ENCODE measurements around the gene PLPPR3. TPM values are rescaled to one million over a fixed set of nuclear protein-coding genes. Genes with fewer than 3 reads are reported as not detected.

PLPPR3 gene
- total RNA-seq, 1 experiment from 2014 or later = 57.9 TPM

GRCh38 chr19:791567-792305 lies 30.0 kb downstream of the PLPPR3 start:
- no peak overlapping the region for H4K5ac ChIP-seq (ENCODE audit: insufficient read length, low read depth, low read length)
- H3K14ac ChIP-seq (ENCODE audit: insufficient read depth, low read length) = no peak overlapping the region
- H3K79me2 ChIP-seq (ENCODE audit: insufficient read depth, low read length) = no peaks in the 10 kb centered on the region
- no peak overlapping the region for H2BK15ac ChIP-seq (ENCODE audit: low read depth, low read length)
- no peak overlapping the region for H4K8ac ChIP-seq (replicated peaks; ENCODE audit: insufficient read length, low read depth, low read length)
- H2AK5ac ChIP-seq (ENCODE audit: insufficient read length, low read length) = no peak overlapping the region
- H3K18ac ChIP-seq (ENCODE audit: insufficient read length, low read depth, low read length) = no peak overlapping the region
- H3K23me2 ChIP-seq (ENCODE audit: insufficient read length, low read depth, low read length, poor library complexity, severe bottlenecking) = no peaks in the 10 kb centered on the region
- H2AFZ ChIP-seq (ENCODE audit: low read length) = no peak overlapping the region
- DNase-seq = peak; percentile 31
- no peaks in the 10 kb centered on the region; the same call in 1 of the 2 replicates for H3K4me1 ChIP-seq (ENCODE audit: insufficient read depth, low read length)
- no peak overlapping the region for H3K4ac ChIP-seq (ENCODE audit: low read depth, low read length)
- H3K56ac ChIP-seq (ENCODE audit: insufficient read length, low read depth, low read length) = no peak overlapping the region
- no CpG with 5 or more reads among the region's 8 CpGs for WGBS (ENCODE audit: extremely low coverage, insufficient read length, low lambda C conversion rate)
- no peak for TF ChIP-seq CTCF (conservative IDR thresholded peaks at IDR 0.05)
- Mint-ChIP-seq H3K9me3 (no peaks in the 10 kb centered on the region; a peak in 1 of 5 replicates), H3K27me3 (ENCODE audit: low read depth) (no peaks in the 10 kb centered on the region), H3K36me3 (ENCODE audit: insufficient read depth in 1 of 3, low read depth in 3 of 3) (no peaks in the 10 kb centered on the region), H3K27ac (peak overlapping the region in 2 of 3 experiments; percentile 44 to 91; a peak in 3 of 7 replicates), H3K4me1 (peaks cover 23 to 35% of the 10 kb centered on the region in 2 experiments), H3K4me3 (no peak overlapping the region; a peak in 1 of 5 replicates)
- no peaks in the 10 kb centered on the region for H3K9me3 ChIP-seq (ENCODE audit: control insufficient read depth, low read depth, low read length)
- H3K9ac ChIP-seq (ENCODE audit: extremely low read depth, insufficient read length, low read length) = no peak overlapping the region
- H3K23ac ChIP-seq (ENCODE audit: insufficient read length, low read depth, low read length) = no peak overlapping the region
- no peak overlapping the region for H3K27ac ChIP-seq (ENCODE audit: insufficient read length, low read depth, low read length)
- H2BK5ac ChIP-seq (ENCODE audit: insufficient read length, low read length) = no peak overlapping the region
- H2BK120ac ChIP-seq (ENCODE audit: low read depth, low read length, poor library complexity, severe bottlenecking) = no peak overlapping the region
- H4K20me1 ChIP-seq (ENCODE audit: control insufficient read depth, insufficient read depth, insufficient read length) = no peaks in the 10 kb centered on the region
- no peak overlapping the region for H2BK20ac ChIP-seq (ENCODE audit: low read depth, low read length, poor library complexity, severe bottlenecking)
- no peaks in the 10 kb centered on the region for H3K79me1 ChIP-seq (ENCODE audit: insufficient read depth, low read depth, low read length, poor library complexity, severe bottlenecking)
- no peak overlapping the region for H3K4me2 ChIP-seq (ENCODE audit: insufficient read depth, insufficient read length, low read length)
- H3K27me3 ChIP-seq (ENCODE audit: insufficient read depth, low read length) = no peaks in the 10 kb centered on the region
- H4K91ac ChIP-seq (ENCODE audit: insufficient read length, low read depth, low read length) = no peak overlapping the region
- H3T11ph ChIP-seq (ENCODE audit: low read length) = no peak overlapping the region
- no peak overlapping the region for H2BK12ac ChIP-seq (ENCODE audit: insufficient read length, low read depth, low read length)

Data from H9 (cell line).